AG09319 (cell line): ENCODE results near the gene C3.

Experiments
- DNase-seq: peaks from one replicate; pipeline ENCODE4 v3.0.0-alpha.2; 2010; ENCODE audit warnings: low read depth; ENCODE audit errors: extremely low read depth
- TF ChIP-seq, protein P1 (sequence below): IDR thresholded peaks from 2 replicates; pipeline ENCODE4 v1.5.1; 2011; ENCODE audit warnings: low read depth, mild to moderate bottlenecking, inconsistent platforms, low read length, moderate library complexity

C3 gene

DNA sequence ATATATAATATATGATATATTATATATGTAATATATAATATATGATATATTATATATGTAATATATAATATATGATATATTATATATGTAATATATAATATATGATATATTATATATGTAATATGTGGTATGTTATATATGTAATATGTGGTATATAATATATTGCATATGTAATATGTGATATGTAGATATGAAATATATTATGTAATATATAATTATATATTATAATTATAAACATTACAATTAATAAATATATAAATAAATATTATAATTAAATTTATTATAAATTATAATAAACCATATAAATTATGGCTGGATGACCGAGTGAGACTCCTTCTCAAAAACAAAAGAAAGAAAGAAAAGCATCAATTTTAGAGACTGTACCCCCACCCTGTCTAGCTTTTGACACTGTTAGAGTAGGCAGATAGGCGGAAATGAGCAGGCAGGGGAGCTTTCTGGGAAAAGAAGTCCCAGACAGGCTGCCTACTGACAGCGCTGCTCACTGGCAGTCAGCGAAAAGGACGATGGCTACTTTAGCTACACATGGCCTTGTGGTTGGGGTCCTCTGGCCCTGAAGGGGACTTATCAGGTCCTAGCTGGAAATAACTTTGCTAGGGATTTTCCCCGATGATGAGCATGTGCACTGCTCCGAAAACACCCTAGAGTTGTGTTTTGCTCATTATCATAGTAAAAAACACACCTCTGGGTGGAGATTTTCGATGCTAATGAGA is 19.7 kb downstream of the C3 start:
- DNase-seq: no peak
- TF ChIP-seq, protein P1, sequence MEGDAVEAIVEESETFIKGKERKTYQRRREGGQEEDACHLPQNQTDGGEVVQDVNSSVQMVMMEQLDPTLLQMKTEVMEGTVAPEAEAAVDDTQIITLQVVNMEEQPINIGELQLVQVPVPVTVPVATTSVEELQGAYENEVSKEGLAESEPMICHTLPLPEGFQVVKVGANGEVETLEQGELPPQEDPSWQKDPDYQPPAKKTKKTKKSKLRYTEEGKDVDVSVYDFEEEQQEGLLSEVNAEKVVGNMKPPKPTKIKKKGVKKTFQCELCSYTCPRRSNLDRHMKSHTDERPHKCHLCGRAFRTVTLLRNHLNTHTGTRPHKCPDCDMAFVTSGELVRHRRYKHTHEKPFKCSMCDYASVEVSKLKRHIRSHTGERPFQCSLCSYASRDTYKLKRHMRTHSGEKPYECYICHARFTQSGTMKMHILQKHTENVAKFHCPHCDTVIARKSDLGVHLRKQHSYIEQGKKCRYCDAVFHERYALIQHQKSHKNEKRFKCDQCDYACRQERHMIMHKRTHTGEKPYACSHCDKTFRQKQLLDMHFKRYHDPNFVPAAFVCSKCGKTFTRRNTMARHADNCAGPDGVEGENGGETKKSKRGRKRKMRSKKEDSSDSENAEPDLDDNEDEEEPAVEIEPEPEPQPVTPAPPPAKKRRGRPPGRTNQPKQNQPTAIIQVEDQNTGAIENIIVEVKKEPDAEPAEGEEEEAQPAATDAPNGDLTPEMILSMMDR: no peak

DNA sequence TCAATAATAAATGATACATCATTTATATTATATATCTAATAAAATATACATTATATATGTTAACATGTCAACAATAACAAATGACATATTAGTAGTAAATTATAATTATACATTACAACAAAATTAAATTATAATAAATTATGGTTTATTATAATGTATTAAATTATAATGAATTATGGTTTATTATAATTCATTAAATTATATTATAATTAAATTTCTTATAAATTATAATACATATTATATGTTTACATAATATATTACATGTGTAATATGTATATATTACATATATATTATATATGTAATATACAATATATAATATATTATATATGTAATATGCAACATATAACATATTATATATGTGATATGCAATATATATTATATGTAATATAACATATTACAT is 20.5 kb downstream of the C3 start:
- no peak for DNase-seq
- TF ChIP-seq, protein P1: no peak

DNA sequence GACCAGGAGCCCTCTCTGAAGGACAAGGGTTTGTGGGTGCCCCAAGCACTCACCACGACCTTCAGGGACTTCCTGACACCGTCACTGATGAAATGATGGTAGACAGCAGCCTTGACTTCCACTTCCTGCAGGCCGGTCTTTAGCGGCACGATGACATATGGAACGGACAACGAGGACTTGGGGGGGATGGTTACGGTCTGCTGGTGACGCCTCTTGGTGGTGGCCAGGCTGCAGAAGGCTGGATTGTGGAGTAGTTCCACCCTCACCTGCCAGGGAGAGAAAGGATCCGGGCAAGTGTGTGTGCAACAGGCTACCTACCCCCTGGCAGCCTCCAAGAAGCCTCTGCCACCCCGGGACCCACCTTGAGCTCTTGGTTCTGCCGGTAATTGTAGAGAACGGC is 23.2 kb downstream of the C3 start:
- no peak for DNase-seq
- TF ChIP-seq, protein P1: no peak

DNA sequence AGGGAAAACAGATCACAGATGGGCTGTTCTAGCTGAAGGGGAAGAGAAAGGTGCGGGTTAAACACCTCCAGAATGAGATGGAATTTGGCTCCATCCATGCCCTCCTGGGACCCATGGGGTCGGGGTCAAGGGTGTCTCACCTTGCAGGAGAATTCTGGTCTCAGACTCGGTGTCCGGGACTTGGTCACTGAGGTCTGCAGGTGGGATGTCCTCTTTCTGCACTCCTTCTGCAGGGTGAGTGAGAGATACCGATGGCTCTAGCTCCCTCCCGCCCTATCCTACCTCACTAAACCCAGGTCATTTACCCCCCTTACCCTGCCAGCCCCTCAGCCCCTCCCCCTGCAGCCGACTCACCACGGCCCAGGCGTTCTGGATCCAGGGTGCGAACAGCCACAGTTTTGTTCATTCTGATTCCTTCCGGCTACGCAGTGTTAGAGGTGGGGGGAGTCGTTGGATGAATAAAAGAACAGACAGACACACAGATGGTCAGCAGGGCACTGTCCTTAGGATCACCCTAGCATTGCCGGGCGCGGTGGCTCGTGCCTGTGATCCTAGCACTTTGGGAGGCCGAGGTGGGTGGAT is 24.1 kb downstream of the C3 start:
- DNase-seq: no peak

DNA sequence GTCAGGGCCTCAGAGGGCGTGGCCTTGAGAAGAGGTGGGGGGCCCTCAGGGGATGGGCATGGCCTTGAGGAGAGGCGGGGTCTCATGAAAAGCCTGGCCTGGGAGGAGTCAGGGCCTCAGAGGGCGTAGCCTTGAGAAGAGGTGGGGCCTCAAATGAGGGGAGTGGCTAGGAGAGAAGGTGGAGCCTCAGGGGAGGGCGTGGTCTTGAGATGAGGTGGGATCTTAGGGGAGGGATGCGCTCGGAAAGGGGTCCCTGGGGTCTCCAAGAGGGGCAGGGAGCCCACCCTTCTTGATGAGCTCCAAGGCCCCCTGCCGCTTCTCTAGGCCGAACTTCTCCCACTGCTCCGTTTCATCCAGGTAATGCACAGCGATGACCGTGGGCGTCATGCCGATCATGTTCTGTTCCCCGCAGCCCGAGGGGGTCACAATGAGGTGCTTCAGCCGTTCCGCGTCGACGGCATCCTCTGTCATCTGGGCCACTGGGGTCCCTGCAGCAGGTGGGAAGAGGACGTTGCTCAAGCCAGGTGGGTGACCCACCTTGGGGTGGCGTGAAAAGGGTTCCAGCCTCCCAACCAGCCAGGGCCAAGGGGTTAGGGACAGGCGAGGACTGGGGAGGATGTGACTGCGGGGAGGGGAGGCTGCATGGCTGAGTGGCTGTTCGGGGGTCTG is 26.2 kb downstream of the C3 start:
- TF ChIP-seq, protein P1: no peak
- DNase-seq: no peak

More for the DNA sequence above, 24.1 kb downstream of the C3 start:
- TF ChIP-seq, protein P1: no peak

DNA sequence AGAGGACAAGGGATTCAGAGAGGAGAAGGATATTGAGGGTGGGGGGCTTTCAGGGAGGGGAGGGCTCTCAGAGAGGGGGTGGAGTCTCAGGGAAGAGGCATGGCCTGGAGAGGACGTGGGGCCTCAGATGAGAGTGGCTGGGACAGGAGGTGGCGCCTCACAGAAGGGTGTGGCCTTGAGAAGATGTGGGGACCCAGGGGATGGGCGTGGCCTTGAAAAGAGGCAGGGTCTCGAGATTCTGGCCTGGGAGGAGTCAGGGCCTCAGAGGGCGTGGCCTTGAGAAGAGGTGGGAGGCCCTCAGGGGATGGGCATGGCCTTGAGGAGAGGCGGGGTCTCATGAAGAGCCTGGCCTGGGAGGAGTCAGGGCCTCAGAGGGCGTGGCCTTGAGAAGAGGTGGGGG is 26.8 kb downstream of the C3 start:
- DNase-seq: no peak
- TF ChIP-seq, protein P1: no peak

DNA sequence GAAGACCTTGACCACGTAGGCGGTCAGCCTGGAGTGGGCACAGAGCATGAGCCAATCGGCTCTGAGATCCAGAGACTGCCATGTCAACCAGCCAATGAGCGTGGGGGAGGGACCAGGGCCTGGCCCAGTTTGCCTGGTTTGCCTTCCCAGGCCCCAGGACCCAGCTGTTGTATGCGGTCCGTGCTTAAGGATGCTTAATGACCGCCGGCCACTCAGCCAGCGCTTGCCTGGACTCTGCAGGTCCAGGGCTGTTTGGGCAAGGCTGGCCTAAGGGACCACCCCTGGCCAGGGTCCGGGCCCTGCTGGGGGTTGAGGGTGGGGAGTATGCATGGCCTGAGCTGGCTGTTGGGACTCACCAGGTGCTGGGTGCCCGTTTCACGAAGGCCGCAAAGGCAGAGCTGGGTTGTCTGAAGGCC is 27.4 kb downstream of the C3 start:
- no peak for DNase-seq
- TF ChIP-seq, protein P1: no peak
